ENCODE measurements around the gene DYNC1LI2. TPM values are rescaled to one million over a fixed set of nuclear protein-coding genes. Genes with fewer than 3 reads are reported as not detected.

The DYNC1LI2 gene
- total RNA-seq, 4 donors from 2014 or later, result 102 to 212 (median 137) TPM

DNA sequence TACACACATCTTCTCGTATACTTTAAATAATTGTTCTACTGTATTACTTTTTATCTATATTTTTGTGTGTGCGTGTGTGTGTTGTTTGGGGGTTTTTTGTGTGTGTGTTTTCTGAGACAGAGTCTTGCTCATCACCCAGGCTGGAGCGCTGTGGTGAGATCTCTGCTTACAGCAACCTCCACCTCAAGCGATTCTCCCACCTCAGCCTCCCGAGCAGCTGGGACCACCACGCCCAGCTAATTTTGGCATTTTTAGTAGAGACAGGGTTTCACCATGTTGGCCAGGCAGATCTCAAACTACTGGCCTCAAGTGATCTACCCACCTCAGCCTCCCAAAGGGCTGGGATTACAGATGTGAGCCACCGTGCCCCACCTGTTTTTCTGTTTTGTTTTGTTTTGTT, 53.4 kb downstream of the DYNC1LI2 start:
- no peak for TF ChIP-seq POLR2A (IDR thresholded peaks at IDR 0.05)
- no peak for TF ChIP-seq EP300 (IDR thresholded peaks at IDR 0.05)
- TF ChIP-seq, protein P1, sequence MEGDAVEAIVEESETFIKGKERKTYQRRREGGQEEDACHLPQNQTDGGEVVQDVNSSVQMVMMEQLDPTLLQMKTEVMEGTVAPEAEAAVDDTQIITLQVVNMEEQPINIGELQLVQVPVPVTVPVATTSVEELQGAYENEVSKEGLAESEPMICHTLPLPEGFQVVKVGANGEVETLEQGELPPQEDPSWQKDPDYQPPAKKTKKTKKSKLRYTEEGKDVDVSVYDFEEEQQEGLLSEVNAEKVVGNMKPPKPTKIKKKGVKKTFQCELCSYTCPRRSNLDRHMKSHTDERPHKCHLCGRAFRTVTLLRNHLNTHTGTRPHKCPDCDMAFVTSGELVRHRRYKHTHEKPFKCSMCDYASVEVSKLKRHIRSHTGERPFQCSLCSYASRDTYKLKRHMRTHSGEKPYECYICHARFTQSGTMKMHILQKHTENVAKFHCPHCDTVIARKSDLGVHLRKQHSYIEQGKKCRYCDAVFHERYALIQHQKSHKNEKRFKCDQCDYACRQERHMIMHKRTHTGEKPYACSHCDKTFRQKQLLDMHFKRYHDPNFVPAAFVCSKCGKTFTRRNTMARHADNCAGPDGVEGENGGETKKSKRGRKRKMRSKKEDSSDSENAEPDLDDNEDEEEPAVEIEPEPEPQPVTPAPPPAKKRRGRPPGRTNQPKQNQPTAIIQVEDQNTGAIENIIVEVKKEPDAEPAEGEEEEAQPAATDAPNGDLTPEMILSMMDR (IDR thresholded peaks at IDR 0.05), result no peak
- no peak for TF ChIP-seq POLR2AphosphoS5 (IDR thresholded peaks at IDR 0.05)
- Histone ChIP-seq H3K27ac (no peak overlapping the region), H3K4me3 (no peak overlapping the region), H3K4me1 (peaks cover 28% of the 10 kb centered on the region), H3K27me3 (no peaks in the 10 kb centered on the region), H3K36me3 (no peaks in the 10 kb centered on the region), H3K9me3 (no peaks in the 10 kb centered on the region)
- DNase-seq (ENCODE audit: low spot score in 2 of 2), result no peak
- 90% methylated on average over 7 of the region's 7 CpGs for WGBS

DNA sequence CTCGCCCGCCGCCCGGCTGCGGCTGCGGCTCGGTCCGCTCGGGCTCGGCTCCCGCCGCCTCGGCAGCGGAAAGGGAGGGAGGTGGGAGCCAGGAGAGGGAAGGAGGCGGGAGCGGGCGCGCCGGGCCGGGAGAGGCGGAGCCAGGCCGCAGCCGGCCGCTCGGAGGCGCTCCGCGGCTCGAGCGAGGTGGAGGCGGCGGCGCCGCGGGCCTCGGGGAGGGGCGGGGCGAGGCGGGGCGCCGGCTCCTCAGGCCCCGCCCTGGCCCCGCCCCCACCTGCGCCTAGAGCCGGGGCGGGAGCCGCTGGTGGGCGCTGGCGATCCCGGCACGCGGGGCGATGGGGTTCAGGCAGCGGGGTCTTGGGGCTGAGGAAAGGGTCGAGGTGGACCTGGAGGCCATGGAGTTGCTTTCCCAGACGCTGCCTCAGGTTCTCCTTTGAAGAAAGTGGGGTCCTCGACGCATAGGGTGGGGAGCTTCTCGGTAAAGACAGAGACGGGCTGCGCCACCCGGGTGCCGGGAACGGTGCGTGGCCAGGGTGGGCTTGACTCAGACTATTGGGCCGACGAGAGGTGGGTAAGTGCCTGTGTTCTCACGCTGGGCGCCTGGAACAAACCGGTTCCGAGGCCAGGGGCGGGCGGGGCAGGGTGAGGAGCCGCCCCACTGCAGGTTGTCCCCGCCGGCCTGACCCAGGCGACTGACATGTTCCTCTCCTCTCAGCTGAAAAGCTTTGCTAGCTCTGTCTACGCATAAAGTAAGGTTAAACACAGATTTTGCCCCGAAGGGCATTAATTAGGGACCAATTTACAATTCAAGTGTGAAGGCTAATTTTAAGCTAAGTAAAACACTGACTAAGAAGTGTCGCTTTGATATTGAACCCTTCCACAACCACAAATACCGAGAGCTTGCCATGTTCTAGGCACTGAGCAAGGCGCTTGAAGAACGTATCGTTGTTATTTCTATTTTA, 54.5 kb downstream of the DYNC1LI2 start, which contains the start of gene CMTM4:
Gene CMTM4 (minus strand): TSS at position 75 of the 962 bp plus-strand sequence. CDS start 218 bp downstream, outside the sequence.
- no peaks in the 10 kb centered on the region for H3K27me3 ChIP-seq
- WGBS, result 7% methylated on average over 30 of the region's 84 CpGs

DNA sequence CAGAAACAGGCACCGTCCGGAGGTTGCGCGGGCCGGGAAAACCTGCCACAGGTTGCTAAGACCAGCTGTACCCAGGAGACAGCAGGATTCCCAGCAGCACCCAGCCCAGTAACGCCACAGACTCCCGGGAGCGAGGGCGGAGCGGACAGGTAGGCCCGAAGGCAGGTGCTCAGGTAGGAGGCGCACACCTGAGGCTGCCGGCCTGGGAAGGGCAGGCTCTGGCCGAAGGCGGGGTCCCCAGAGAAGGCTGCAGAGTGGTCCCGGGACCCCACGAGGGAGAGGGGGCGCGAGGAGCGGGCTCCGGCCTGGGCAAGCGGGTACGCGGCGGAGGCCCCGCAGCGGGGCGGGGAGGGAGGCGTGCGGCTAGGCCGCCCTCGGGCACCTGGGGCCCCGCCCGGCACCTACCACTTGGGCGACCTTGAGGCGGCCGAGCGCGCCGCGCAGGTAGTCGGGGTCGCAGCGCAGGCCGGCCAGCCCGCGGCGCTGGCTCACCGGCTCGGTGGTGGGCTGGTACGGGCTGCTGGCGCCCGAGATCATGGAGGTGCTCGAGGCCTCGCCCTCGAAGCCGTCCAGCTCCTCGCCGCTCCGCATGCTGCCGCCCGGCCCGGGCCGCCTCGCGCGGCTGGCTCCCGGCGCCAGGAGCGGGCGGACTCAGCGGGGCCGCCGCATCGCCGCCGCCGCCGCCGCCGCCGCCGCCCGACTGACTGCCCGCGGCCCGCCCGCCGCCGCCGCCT, 55.3 kb downstream of the DYNC1LI2 start:
- DNase-seq (ENCODE audit: low spot score in 2 of 2), result peak in 1 of 2 donors; percentile 77
- peaks cover 27% of the 10 kb centered on the region for H3K4me1 ChIP-seq
- no peaks in the 10 kb centered on the region for H3K9me3 ChIP-seq
- no peaks in the 10 kb centered on the region for H3K27me3 ChIP-seq
- H3K36me3 ChIP-seq, result no peaks in the 10 kb centered on the region
- WGBS, result 7% methylated on average over 33 of the region's 91 CpGs
- H3K27ac ChIP-seq, result peak overlapping the region; percentile 86
- TF ChIP-seq, protein P1 (IDR thresholded peaks at IDR 0.05), result no peak
- TF ChIP-seq EP300 (IDR thresholded peaks at IDR 0.05) (no peak), POLR2AphosphoS5 (IDR thresholded peaks at IDR 0.05) (no peak), POLR2A (IDR thresholded peaks at IDR 0.05) (no peak)
- peak overlapping the region; percentile 79 for H3K4me3 ChIP-seq

More for the DNA sequence above, 54.5 kb downstream of the DYNC1LI2 start, which contains the start of gene CMTM4:
- TF ChIP-seq, protein P1 (IDR thresholded peaks at IDR 0.05), result no peak
- TF ChIP-seq POLR2A (IDR thresholded peaks at IDR 0.05) (no peak), EP300 (IDR thresholded peaks at IDR 0.05) (no peak), POLR2AphosphoS5 (IDR thresholded peaks at IDR 0.05) (no peak)
- Histone ChIP-seq H3K4me3 (peak within 1 kb of the TSS; percentile 79), H3K27ac (peak within 1 kb of the TSS; percentile 92), H3K9me3 (no peaks in the 10 kb centered on the region), H3K36me3 (no peaks in the 10 kb centered on the region), H3K4me1 (peaks cover 27% of the 10 kb centered on the region)
- peak; percentile 83 for DNase-seq (ENCODE audit: low spot score in 2 of 2)

DNA sequence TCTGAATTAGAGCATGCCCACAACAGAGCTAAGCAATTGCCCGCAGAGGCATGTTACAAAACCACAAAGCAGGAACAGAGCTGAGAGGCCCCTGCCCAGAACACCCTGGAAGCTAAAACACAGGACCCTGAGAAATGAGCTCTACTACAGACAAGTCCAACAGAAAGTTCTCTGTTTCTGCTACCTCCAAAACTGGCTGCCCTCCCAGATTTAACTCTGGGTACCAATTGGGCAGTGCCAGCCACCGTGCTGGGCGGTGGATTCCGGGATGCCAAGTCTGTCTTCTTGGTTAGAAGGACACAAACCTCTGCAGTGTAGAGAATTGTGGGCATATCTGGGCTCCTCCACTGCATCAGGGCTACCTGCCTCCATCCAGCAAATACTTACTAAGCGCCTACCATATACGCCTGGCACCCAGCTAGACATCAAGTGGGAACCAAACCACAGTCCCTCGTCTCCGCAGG, 55.9 kb downstream of the DYNC1LI2 start:
- peak overlapping the region; percentile 86 for H3K27ac ChIP-seq
- H3K27me3 ChIP-seq, result no peaks in the 10 kb centered on the region
- 38% methylated on average over 1 of the region's 8 CpGs for WGBS
- H3K36me3 ChIP-seq, result no peaks in the 10 kb centered on the region
- TF ChIP-seq POLR2A (IDR thresholded peaks at IDR 0.05) (no peak), EP300 (IDR thresholded peaks at IDR 0.05) (no peak), POLR2AphosphoS5 (IDR thresholded peaks at IDR 0.05) (no peak)
- TF ChIP-seq, protein P1 (IDR thresholded peaks at IDR 0.05), result no peak
- no peaks in the 10 kb centered on the region for H3K9me3 ChIP-seq
- DNase-seq (ENCODE audit: low spot score in 2 of 2), result no peak
- H3K4me1 ChIP-seq, result peaks cover 27% of the 10 kb centered on the region
- H3K4me3 ChIP-seq, result peak overlapping the region; percentile 79

Data from suprapubic skin (tissue), 4 donors.